NCI-H82 treated with DMSO at 0.1 percent for 48 hours (cell line): ENCODE data around the gene CA10.

Source experiments
- DNase-seq: peaks from one replicate; lab custom pipeline; 2025; ENCODE audit not compliant: unreplicated experiment; lab: John Stamatoyannopoulos, UW

The CA10 gene

DNA sequence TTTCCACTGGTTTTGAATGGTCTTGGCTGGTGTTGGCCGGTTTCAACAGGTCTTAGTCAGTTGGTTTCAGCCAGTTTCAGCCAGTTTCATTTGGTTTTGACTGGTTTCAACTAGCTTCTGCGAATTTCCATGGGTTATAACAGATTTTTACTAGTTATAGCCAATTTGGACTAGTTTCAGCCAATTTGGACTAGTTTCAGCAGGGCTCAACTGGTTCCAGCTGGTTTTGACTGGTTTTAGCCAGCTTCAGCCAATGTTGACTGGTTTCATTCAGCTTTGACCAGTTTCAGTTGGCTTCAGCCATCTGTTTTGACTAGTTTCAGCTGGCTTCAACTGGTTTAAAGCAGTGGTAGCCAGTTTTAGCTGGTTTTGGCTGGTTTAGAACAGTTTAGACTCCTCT, 465.6 kb downstream of the CA10 start:
- DNase-seq = no peak

DNA sequence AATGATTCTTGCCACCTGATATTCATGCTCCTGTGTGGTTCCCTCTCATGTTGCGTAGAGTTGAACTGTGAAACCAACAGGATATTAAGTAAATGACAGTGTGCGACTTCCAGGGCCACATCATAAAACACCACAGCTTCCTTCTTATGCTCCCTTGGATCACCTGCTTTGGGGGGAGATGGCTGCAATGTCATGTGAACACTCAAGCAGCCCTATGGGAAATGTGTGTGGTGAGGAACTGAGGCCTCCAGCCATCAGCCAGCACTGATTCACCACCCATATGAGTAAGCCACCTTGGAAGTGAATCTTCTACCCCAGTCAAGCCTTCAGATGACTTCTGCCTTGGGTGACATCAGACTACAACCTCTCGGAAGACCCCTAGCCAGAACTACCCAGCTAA, 470.6 kb downstream of the CA10 start:
- DNase-seq = no peak

GRCh38 chr17:51685287-51685909, 473.1 kb downstream of the CA10 start:
- DNase-seq = no peak

- DNase-seq = no peak
These were observed 474.3 kb downstream of the CA10 start for GRCh38 chr17:51684214-51684613.

GRCh38 chr17:51683291-51683690, 475.2 kb downstream of the CA10 start:
- DNase-seq = no peak

DNA sequence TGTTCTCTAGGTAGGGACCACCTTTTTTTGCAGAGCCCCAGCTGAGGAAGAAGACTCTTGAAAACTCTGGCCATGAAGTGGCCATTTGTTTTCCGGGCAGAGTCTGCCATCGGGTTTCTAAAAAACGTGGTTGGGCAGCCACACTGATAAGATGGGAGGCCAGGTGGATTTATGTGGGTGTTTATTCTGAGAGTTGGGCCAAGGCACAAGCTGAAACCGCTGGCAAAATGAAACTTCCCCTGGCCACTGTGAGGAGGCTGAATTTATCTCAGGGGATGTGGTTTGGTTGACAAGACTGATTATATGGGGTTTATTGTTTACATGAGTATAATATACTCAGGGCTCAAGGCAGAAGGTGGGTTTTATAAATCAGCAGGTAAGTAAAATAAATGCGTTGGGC, 476.4 kb downstream of the CA10 start:
- no peak for DNase-seq

DNA sequence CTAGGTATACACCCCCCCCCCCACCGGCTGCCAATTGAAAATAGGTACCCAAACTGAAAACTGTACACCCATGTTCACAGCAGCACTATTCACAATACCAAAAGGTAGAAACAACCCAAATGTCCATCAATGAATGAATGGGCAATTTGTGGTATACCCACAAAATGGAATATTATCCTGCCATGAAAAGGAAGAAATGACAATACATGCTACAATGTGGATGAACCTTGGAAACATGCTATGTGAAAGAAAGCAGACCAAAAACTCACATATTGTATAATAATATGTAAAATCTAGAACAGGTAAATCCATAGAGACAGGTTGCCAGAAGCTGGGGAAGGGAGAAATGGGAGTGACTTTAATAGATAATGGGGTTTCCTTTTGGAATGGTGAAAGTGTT, 480.6 kb downstream of the CA10 start:
- DNase-seq = no peak

GRCh38 chr17:51676691-51677487, 481.6 kb downstream of the CA10 start:
- no peak for DNase-seq

DNA sequence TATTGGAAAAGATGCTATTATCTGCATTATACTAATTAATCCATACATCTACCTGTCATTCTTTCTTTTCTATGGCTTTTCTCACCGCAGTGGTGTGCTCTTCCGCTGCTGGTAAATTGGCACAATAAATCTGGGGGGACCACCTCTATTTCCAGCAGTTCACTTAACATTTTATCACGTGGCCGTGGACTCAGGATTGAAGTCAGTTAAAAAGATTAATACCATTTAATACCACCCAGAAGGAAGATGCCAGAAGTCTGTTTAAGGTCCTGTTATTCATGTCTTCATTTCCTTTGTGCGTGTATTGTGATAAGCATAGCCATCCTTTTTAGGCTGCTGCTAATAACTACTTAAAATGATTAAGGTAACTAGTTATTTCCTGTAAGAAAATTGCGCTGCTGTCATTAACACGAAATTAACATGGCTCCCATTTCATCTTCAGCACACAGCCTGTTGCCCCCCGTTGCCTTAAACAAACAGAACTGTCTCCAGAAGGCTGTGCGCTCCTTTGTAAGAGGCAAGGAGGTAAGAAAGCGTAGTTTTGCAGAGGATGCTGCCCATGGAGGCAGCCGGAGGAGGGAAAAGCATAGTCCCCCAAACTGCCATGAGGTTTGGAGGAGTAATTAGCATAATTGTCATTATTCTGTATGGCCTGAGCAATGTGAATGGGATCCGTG, 483.8 kb downstream of the CA10 start:
- no peak for DNase-seq

- DNase-seq = no peak
These were observed 485.4 kb downstream of the CA10 start for GRCh38 chr17:51673070-51673469.

DNA sequence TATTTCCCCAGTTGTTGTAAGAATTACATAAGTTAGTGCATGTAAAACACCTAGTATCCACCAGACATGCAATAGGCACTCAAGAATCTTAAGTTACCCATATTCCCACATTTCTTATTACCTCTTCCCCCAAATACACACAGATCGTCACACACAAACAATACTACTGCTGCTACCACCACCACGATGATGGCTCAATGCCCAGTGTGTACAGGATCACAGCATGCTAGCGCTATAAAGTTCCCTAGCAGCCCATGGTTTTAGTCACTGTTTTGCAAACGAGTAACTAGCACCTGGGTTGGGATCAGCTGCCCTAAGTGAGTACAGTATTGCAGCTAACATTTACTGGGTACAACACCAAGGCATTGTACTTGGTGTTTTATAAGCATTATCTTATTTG, 486.4 kb downstream of the CA10 start:
- DNase-seq = no peak

- DNase-seq = no peak
These were observed 487.6 kb downstream of the CA10 start for GRCh38 chr17:51670899-51671298.

DNA sequence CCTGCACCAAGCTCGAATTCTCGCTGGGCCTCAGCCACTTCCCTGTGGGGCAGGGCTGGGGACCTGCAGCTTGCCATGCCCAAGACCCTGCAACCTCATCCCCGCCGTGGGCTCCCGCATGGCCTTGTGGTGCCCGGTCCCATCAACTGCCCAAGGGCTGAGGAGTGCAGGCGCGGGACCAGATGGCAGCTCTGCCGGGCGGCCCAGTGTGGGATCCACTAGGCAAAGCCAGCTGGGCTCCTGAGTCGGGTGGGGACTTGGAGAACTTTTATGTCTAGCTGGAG, 489.6 kb downstream of the CA10 start:
- DNase-seq = no peak

DNA sequence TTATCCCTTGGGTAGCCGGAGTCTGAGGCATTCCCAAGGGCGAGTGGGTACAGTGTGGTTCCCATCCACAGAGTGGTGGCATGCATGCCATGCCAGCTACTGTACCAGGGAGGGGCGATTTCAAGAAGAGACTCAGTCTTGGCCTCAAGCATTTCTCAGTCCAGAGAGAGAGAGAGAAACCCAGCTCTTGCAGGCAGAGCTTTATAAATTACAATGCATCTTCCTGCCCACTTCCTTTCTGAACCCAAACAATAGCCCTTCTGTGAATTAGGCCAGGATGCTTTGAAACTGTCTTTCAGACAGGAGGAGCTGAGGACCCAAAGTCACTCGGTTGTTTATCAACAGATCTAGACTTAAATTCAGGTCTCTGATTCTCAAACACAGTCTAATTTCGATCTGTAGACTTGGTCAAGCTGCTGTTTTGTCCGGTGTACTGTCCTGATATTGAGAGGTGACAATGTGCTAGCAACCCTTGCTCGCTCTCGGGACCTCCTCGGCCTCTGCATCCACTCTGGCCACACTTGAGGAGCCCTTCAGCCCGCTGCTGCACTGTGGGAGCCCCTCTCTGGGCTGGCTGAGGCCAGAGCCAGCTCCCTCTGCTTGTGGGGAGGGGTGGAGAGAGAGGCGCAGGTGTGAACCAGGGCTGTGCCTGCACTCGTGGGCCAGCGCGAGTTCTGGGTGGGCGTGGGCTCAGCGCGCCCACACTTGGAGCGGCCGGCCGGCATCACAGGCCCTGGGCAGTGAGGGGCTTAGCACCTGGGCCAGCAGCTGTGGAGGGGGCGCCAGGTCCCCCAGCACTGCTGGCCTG, 490.2 kb downstream of the CA10 start:
- DNase-seq = no peak

DNA sequence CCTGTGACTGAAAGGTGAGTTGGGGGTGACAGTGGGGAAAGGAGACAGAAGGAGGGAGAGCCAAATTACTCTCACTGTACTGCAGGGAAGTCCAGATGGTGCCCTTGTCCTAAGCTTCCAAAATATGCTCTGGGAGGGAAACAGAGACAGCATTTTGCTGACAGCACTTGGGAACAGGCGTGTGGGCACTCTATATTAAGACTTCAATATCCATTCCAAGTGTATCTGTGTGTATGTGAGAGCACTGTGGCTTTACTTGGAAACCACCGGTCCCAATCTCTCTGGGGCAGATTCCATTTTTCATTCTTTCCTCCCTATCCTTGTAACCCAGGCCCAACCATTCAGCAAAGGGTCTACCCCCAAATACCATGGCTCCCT, 490.8 kb downstream of the CA10 start:
- DNase-seq = no peak

- DNase-seq = no peak
These were observed 491.4 kb downstream of the CA10 start for GRCh38 chr17:51666971-51667705.

DNA sequence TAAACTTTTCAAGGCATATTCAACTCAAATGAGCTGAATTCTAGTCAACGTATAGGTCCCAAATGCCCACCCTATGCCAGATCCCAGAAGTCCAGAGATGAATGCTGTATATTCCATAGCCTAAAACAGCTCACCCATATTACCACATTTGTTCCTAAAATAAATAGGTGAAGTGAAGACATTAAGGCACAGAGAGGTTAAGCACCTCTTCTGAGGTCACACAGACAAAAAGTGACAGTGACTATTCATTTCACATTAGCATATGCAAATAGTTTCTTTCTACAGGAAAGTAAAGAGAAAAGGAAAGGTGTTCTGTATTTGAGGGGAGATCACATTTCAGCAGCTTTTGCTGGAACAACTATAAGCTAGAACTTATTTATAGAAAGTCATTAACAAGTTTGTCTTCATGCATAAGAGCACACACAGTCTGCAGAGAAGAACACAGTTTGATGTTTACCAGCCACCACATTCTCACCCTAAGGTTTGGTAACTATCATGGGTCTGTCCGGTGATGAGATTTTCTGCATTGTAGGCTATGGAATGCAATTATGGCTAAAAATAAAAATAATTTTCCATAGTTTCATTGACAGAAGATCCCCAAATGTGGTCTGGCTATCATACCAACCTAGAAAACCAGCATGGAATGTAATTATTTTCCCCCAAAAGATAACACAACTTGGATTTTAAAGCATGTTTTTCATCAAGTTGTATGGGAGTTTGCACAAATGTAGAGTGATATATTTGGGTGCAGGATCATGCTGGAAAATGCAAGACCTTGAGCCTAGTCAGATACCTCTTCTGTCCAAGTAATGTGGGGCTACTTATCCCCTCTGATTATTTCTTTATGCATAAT, 496.1 kb downstream of the CA10 start:
- DNase-seq = no peak

GRCh38 chr17:51661403-51661802, 497.1 kb downstream of the CA10 start:
- no peak for DNase-seq

GRCh38 chr17:51660266-51660665, 498.2 kb downstream of the CA10 start:
- no peak for DNase-seq

DNA sequence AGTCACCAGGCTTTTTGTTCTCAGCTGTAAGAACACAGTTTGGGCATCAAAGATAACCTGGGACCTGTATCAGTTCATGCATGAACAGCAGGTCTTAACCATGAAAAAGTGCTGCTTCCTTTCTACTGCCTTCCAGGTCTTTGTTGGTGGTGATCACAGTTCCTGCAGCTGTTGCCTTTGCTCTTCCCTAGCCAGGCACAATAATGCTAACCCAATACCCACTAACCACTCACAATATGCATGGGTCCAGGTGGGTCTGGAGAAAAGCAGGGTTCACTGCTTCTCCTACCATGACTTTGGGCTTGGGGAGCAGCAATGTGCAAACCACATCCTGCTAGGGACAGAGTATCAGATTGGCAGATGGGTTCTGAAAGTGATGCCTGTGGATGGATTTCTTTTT, 501.3 kb downstream of the CA10 start:
- no peak for DNase-seq
